Transverse colon (tissue), 4 donors: ENCODE measurements around the gene ELF2. TPM values are rescaled to one million over a fixed set of nuclear protein-coding genes. Genes with fewer than 3 reads are reported as not detected.
"Not testable (repeated sequence)": the region's sequence is repeated elsewhere in the genome, so short reads cannot be mapped to it uniquely, and the experiment has no call there.

Experiments
- DNase-seq: peaks from one replicate; pipeline ENCODE4 v3.0.0-alpha.2; 2019
- H3K27ac ChIP-seq, 4 donors: fragments of 200-600 bp; sonication (generic); 2 replicates each; pipeline ENCODE4 v1.5.1; 2016 to 2018; ENCODE audit warnings: inconsistent platforms in 4 of 4
- H3K27me3 ChIP-seq: fragments of 200-600 bp; sonication (generic); 2 replicates; pipeline ENCODE4 v1.5.1; 2017; ENCODE audit warnings: inconsistent platforms
- H3K36me3 ChIP-seq, 4 donors: fragments of 200-600 bp; sonication (generic); 2 replicates each; pipeline ENCODE4 v1.5.1; 2017 to 2019; ENCODE audit warnings: inconsistent platforms in 4 of 4
- H3K4me1 ChIP-seq, 4 donors: fragments of 200-600 bp; sonication (generic); 2 replicates each; pipeline ENCODE4 v1.5.1; 2017 to 2020; ENCODE audit warnings: inconsistent platforms in 4 of 4
- H3K4me3 ChIP-seq, 4 donors: fragments of 200-600 bp; sonication (generic); 1 replicate in 1 of 4; 2 replicates in 3 of 4; pipeline versions ENCODE4 v1.5.1 to v1.6.1; 2017 to 2019; ENCODE audit warnings: inconsistent platforms in 4 of 4
- H3K9me3 ChIP-seq, 2 donors: fragments of 200-600 bp; sonication (generic); 2 replicates each; pipeline ENCODE4 v1.5.1; 2017 to 2019; ENCODE audit warnings: inconsistent platforms in 2 of 2
- CTCF ChIP-seq, 5 experiments: fragments of 200-600 bp in 3 of 5; fragments of 450-650 bp in 2 of 5; sonication (generic) in 3 of 5; IDR thresholded peaks; 1 replicate in 2 of 5; 2 replicates in 3 of 5; pipeline ENCODE4 v1.5.1; 2016 to 2017; ENCODE audit warnings: antibody characterized with exemption in 5 of 5, inconsistent platforms in 3 of 5, mild to moderate bottlenecking in 2 of 5, moderate library complexity in 1 of 5
- EP300 ChIP-seq: sonication (generic); formaldehyde crosslinking; IDR thresholded peaks from one replicate; pipeline ENCODE4 v1.6.1; 2017; ENCODE audit warnings: antibody characterized with exemption, low read depth
- POLR2A ChIP-seq: fragments of 450-650 bp; IDR thresholded peaks from one replicate; pipeline ENCODE4 v1.6.1; 2016; ENCODE audit warnings: antibody characterized with exemption, mild to moderate bottlenecking, moderate library complexity
- POLR2AphosphoS5 ChIP-seq, 3 donors: sonication (generic); formaldehyde crosslinking; IDR thresholded peaks; one replicate each; pipeline ENCODE4 v1.6.1; 2016; ENCODE audit warnings: antibody characterized with exemption in 3 of 3
- WGBS, 2 donors: methylation state at CpG; one replicate each; pipeline ENCODE4 v1.1.5; 2018; ENCODE audit warnings: low coverage in 1 of 2; 5-methylcytosine and 5-hydroxymethylcytosine counted together
- in situ Hi-C, 4 donors: fragments of 200-750 bp; cut with MboI; loops; one replicate each; pipeline versions ENCODE4 v1.15.0 to v1.15.1; 2017; ENCODE audit warnings: low sequenced_read_pairs in 3 of 4, low pct_ligation_motif_present in 1 of 4, low pct_unique_long_range_greater_than_20kb in 1 of 4
- intact Hi-C: fragments of 100-400 bp; cut with DNase I; formaldehyde crosslinking; loops from one replicate; pipeline ENCODE4 v1.15.1; 2023; ENCODE audit warnings: low total_unique reads
- total RNA-seq, 4 donors: library from RNA; depleted of rRNA; stranded (reverse); fragments of >200 nt; gene quantifications; one replicate each; pipeline ENCODE4 v1.1.0, GENCODE V29; 2016

The ELF2 gene
- total RNA-seq, 4 donors from 2014 or later: 21.7 to 65.6 (median 41.8) TPM

GRCh38 chr4:139123910-139124309 is 53.1 kb downstream of the ELF2 start:
- Histone ChIP-seq H3K4me3 (no peak overlapping the region), H3K9me3 (no peaks in the 10 kb centered on the region), H3K27me3 (no peaks in the 10 kb centered on the region), H3K4me1 (no peaks in the 10 kb centered on the region), H3K36me3 (peaks cover 0 to 3% (median 0%) of the 10 kb centered on the region in 4 donors), H3K27ac (no peak overlapping the region)
- DNase-seq: no peak
- intact Hi-C loops (no loop called here), in situ Hi-C loops (no loop called here)
- 92 to 97% methylated on average over 1 to 2 of the region's 2 CpGs for WGBS, 2 donors
- no peak for TF ChIP-seq POLR2AphosphoS5 (IDR thresholded peaks at IDR 0.05)
- no peak for TF ChIP-seq POLR2A
- no peak for TF ChIP-seq CTCF (IDR thresholded peaks at IDR 0.05)
- TF ChIP-seq EP300: no peak

DNA sequence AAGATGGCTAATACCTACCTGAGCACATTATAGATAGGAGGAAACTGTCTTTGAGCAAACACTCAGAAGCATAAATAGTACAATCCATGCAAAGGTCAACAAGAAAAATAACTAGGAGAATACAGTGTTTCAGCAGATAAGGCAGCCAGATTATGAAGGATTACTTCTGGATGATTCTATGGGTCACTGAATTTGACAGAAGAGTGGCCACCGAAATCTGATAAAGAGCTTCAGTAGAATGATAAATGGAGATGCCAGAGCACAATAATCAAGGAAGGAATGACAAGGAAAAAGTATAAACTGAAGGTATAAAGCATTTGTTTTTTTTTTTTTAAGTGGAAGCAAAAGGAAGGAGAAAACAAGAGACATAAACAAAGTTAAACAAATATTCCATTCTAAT is 58.7 kb downstream of the ELF2 start:
- Histone ChIP-seq H3K36me3 (peaks cover 0 to 19% (median 6%) of the 10 kb centered on the region in 4 donors), H3K4me3 (no peak overlapping the region), H3K9me3 (no peaks in the 10 kb centered on the region), H3K4me1 (no peaks in the 10 kb centered on the region), H3K27ac (no peak overlapping the region), H3K27me3 (no peaks in the 10 kb centered on the region)
- intact Hi-C loops: no loop called here
- TF ChIP-seq POLR2A (no peak), POLR2AphosphoS5 (IDR thresholded peaks at IDR 0.05) (no peak), EP300 (no peak), CTCF (IDR thresholded peaks at IDR 0.05) (no peak)
- WGBS, 2 donors: 64 to 93% methylated on average over 1 of the region's 1 CpG
- no peak for DNase-seq
- in situ Hi-C loops: no loop called here

GRCh38 chr4:139115226-139115625 is 61.8 kb downstream of the ELF2 start:
- Histone ChIP-seq H3K36me3 (peaks cover 0 to 19% (median 6%) of the 10 kb centered on the region in 4 donors), H3K27ac (no peak overlapping the region), H3K27me3 (no peaks in the 10 kb centered on the region), H3K4me1 (no peaks in the 10 kb centered on the region), H3K9me3 (no peaks in the 10 kb centered on the region), H3K4me3 (no peak overlapping the region)
- in situ Hi-C loops: no loop called here
- intact Hi-C loops: no loop called here
- TF ChIP-seq POLR2AphosphoS5 (IDR thresholded peaks at IDR 0.05) (no peak), EP300 (no peak), CTCF (IDR thresholded peaks at IDR 0.05) (no peak), POLR2A (no peak)
- DNase-seq: no peak
- WGBS, 2 donors: 98% methylated on average over 42 of the region's 44 CpGs; no CpG with 5 or more reads in 1 of the 2 donors

DNA sequence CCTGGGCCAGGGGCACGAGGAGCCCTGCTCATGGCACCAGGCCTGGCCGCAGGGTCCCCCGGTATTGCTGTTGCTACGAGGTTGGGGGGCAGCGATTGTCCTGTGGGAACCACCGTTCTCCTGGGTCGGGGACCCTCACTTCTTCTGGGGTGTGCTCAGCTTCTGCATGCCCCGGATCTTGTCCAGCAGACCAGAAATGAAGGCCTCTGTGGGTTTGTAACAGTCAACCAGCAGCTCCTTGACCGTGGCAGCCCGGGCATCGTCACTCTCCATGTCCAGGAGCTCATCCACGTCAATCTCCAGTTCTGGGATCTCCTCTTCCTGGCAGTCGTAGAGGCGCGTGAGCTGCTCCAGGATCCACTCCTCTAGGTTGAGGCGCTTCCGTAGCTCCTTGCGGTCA is 62.2 kb downstream of the ELF2 start:
- H3K9me3 ChIP-seq, in situ Hi-C loops, intact Hi-C loops, DNase-seq, H3K4me1 ChIP-seq, H3K4me3 ChIP-seq, H3K27me3 ChIP-seq, H3K27ac ChIP-seq: not testable (repeated sequence)
- 99% methylated on average over 18 of the region's 18 CpGs; no CpG with 5 or more reads in 1 of the 2 donors for WGBS, 2 donors
- H3K36me3 ChIP-seq: peaks cover 0 to 19% (median 6%) of the 10 kb centered on the region in 4 donors

DNA sequence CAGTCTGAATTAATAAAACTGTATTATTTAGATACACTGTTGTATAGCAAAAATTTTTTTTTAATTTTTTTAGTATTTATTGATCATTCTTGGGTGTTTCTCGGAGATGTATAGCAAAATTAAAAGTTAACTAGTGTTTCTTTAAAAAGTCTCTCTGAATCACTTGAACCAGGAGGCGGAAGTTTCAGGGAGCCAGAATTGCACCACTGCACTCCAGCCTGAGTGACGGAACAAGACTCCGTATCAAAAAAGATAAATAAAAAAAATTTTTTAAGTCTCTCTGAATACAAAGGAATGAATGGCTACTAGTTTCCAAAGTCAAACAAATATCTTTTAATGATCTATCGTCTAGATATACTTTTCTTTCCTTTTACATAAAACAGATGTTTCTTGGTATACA is 64.4 kb downstream of the ELF2 start:
- no peaks in the 10 kb centered on the region for H3K4me1 ChIP-seq
- DNase-seq: no peak
- in situ Hi-C loops (no loop called here), intact Hi-C loops (no loop called here)
- 91 to 98% methylated on average over 5 of the region's 5 CpGs for WGBS, 2 donors
- no peaks in the 10 kb centered on the region for H3K9me3 ChIP-seq
- H3K4me3 ChIP-seq: no peak overlapping the region
- H3K27ac ChIP-seq: no peak overlapping the region
- peaks cover 0 to 16% (median 6%) of the 10 kb centered on the region in 4 donors for H3K36me3 ChIP-seq
- no peaks in the 10 kb centered on the region for H3K27me3 ChIP-seq
- TF ChIP-seq CTCF (IDR thresholded peaks at IDR 0.05) (no peak), EP300 (no peak), POLR2A (no peak), POLR2AphosphoS5 (IDR thresholded peaks at IDR 0.05) (no peak)
